ENCODE results near the gene ZNF853.

DNA sequence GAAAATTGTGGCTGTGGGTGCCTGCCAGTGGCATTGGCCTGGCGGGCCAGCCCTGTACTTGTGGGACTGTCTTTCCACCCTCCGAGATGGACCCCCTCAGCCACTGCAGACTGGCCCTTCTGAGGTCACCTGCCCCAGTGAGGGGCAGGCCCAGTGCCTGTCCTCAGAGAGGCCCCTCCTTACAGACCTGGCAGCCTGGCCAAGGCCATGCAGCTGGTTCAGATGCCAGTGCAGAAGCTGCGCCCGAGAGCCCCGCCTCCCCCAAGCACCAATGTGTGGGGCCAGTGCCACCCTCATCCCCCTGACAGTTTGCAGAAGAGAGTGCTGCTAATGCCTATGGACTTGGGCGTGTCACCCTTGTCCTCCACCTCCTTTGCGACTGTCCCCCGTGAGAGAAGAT lies 31.7 kb downstream of the ZNF853 start:
- TF ChIP-seq POLR2A (IDR thresholded peaks at IDR 0.05) (no peak), CTCF (IDR thresholded peaks at IDR 0.05) (no peak)
